ENCODE measurements around the gene KLK13.

The KLK13 gene

GRCh38 chr19:51064534-51065220 lies at the start of gene KLK13:
KLK13 (minus strand) TSS chr19:51065092; CDS start chr19:51065067, 25 bp downstream.
- no peak for DNase-seq

GRCh38 chr19:51114087-51114729 lies 49.3 kb upstream of the KLK13 start:
- no peak for DNase-seq

- DNase-seq = no peak
Measured at GRCh38 chr19:51111606-51112005, 46.7 kb upstream of the KLK13 start.

GRCh38 chr19:51110666-51110971 lies 45.7 kb upstream of the KLK13 start:
- DNase-seq = no peak

GRCh38 chr19:51108805-51109146 lies 43.9 kb upstream of the KLK13 start:
- DNase-seq = no peak

- peak; percentile 93 for DNase-seq
Measured at GRCh38 chr19:51108066-51108804, 43.3 kb upstream of the KLK13 start, which contains the start of gene CTU1. CTU1 (minus strand) TSS chr19:51108409; CDS start chr19:51104569, 3,840 bp downstream.

- DNase-seq = no peak
Measured at GRCh38 chr19:51107406-51108065, 42.6 kb upstream of the KLK13 start.

GRCh38 chr19:51103926-51104341 lies 39.0 kb upstream of the KLK13 start:
- DNase-seq = no peak

- no peak for DNase-seq
Measured at GRCh38 chr19:51102991-51103390, 38.1 kb upstream of the KLK13 start.

GRCh38 chr19:51101171-51101865 lies 36.4 kb upstream of the KLK13 start:
- no peak for DNase-seq

GRCh38 chr19:51100601-51101000 lies 35.7 kb upstream of the KLK13 start:
- DNase-seq = no peak

GRCh38 chr19:51099047-51099382 lies 34.1 kb upstream of the KLK13 start:
- no peak for DNase-seq

GRCh38 chr19:51098365-51099046 lies 33.6 kb upstream of the KLK13 start:
- DNase-seq = no peak

GRCh38 chr19:51097796-51098195 lies 32.9 kb upstream of the KLK13 start:
- no peak for DNase-seq

- peak; percentile 32 for DNase-seq
Measured at GRCh38 chr19:51097166-51097738, 32.4 kb upstream of the KLK13 start.

GRCh38 chr19:51096473-51097165 lies 31.7 kb upstream of the KLK13 start:
- DNase-seq = no peak

- peak; percentile 1 for DNase-seq
Measured at GRCh38 chr19:51094696-51095279, 29.9 kb upstream of the KLK13 start.

GRCh38 chr19:51093510-51094345 lies 28.8 kb upstream of the KLK13 start:
- DNase-seq = no peak

- DNase-seq = no peak
Measured at GRCh38 chr19:51093101-51093500, 28.2 kb upstream of the KLK13 start.
